Measurements from ENCODE around the gene ZFAND3. TPM values are rescaled to one million over a fixed set of nuclear protein-coding genes. Genes with fewer than 3 reads are reported as not detected.
"Not testable (repeated sequence)": the region's sequence is repeated elsewhere in the genome, so short reads cannot be mapped to it uniquely, and the experiment has no call there.

ZFAND3 gene
- total RNA-seq, 1 donor from 2014 or later, result 83.5 TPM

- intact Hi-C loops (cut with micrococcal nuclease), result loop anchor here (5.0 kb wide), 1 partner anchor 127 kb away; no protein-coding TSS in a partner anchor
- DNase-seq, ATAC-seq: not testable (repeated sequence)
Measured at GRCh38 chr6:37880602-37881001, 61.1 kb downstream of the ZFAND3 start.

DNA sequence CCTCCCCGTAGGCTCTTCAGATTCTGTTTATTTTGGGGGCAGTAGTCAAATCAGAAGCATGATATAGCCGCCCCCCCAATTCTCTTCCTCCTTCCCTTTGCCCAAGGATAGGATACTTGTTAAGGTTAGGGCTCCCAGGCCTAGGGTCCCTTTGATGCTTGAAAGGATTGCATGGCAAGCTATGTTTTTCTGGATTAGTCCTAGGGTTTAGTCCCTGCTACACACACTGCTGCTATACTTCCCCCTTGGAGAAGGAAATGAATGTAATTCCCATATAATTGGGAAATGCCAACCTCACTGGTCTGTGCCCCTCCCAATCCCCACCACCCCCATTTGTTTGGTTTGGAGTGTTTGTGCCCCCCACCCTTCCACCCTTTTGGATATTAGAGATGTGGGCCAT, 62.8 kb downstream of the ZFAND3 start:
- intact Hi-C loops (cut with micrococcal nuclease), result loop anchor here (5.0 kb wide), 1 partner anchor 125 kb away; no protein-coding TSS in a partner anchor
- DNase-seq (no peak), ATAC-seq (no peak)

- DNase-seq, result no peak
- no peak for ATAC-seq
- intact Hi-C loops (cut with micrococcal nuclease), result loop anchor here (5.0 kb wide), 1 partner anchor 124 kb away; no protein-coding TSS in a partner anchor
Measured at GRCh38 chr6:37882724-37883413, 63.3 kb downstream of the ZFAND3 start.

GRCh38 chr6:37884548-37884947, 65.0 kb downstream of the ZFAND3 start:
- intact Hi-C loops (cut with micrococcal nuclease), result loop anchor here (5.0 kb wide), 1 partner anchor 123 kb away; no protein-coding TSS in a partner anchor
- ATAC-seq (no peak), DNase-seq (no peak)

GRCh38 chr6:37889051-37889450, 69.5 kb downstream of the ZFAND3 start:
- intact Hi-C loops (cut with micrococcal nuclease), result no loop called here
- no peak for DNase-seq
- ATAC-seq, result peak; percentile 19

- peak; percentile 24 for ATAC-seq
- no peak for DNase-seq
- intact Hi-C loops (cut with micrococcal nuclease), result no loop called here
Measured at GRCh38 chr6:37889486-37889885, 70.0 kb downstream of the ZFAND3 start.

- DNase-seq (no peak), ATAC-seq (no peak)
- intact Hi-C loops (cut with micrococcal nuclease), result no loop called here
Measured at GRCh38 chr6:37891072-37891471, 71.5 kb downstream of the ZFAND3 start.

- intact Hi-C loops (cut with micrococcal nuclease), result no loop called here
- ATAC-seq, result no peak
- no peak for DNase-seq
Measured at GRCh38 chr6:37893257-37893656, 73.7 kb downstream of the ZFAND3 start.

- ATAC-seq; DNase-seq; intact Hi-C loops (cut with micrococcal nuclease): not testable (repeated sequence)
Measured at GRCh38 chr6:37893734-37894133, 74.2 kb downstream of the ZFAND3 start.

DNA sequence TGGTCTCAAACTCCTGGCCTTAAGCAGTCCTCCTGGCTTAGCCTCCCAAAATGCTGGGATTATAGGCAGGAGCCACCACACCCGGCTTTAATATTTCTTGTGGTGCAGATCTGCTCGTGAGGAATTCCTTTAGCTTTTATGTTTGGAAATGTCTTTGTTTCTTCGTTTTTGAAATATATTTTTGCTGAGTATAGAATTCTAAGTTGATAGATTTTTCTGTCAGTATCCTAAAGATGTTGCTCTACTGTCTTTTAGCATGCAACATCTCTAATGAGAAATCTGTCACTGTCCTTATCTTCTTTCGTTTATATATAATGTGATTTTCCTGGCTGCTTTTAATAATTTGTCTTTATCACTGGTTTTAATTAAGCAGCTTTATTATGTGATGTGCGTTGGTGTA, 75.1 kb downstream of the ZFAND3 start:
- DNase-seq, result no peak
- ATAC-seq, result no peak
- intact Hi-C loops (cut with micrococcal nuclease), result no loop called here

DNA sequence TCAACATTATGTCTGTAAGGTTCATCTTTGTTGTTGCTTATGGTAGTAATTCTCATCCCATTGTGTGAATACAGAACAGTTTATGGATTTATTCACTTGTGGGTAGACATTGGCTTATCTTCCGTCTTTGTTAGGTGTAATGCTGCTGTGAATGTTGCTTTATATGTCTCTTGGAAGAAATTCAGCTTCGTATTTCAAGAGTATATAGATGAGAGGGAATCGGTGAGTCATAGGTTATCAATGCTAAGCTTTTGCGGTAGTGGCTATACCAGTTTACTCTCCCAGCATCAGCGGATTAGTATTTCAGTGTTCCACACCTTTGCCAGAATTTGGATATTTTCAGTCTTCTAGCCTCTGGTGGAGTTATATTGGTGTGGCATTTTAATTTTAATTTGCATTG, 77.8 kb downstream of the ZFAND3 start:
- no peak for ATAC-seq
- intact Hi-C loops (cut with micrococcal nuclease), result no loop called here
- no peak for DNase-seq

DNA sequence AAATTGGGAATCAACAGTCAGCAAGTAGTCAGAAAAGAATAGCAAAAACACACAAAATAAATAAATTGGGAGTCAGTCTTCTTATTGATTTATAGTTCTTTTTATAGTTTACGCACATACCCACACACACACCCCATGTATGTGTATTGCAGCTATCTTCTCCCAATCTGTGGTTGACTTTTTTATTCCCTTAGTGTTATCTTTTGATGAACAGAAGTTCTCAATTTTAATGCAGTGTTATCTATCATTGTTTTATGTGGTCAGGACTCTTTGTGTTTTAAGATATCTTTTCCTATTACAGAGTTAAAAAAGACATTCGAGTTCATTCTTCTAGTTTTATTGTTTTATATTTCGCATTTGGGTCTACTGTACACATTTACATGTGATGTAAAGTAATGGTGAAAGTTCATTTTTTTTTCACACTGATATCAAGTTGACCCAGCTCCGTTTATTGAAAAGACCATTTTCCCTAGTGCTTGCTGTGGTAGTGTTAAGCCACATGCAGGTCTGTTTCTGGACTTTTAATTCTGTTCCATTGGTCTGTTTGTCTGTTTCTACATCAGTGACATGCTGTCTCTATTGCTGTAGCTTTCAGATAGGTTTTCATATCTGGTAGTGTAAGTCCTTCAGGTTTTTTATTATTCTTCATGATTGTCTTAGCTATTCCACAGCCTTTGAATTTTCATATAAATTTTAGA, 78.4 kb downstream of the ZFAND3 start:
- DNase-seq (no peak), ATAC-seq (no peak)
- intact Hi-C loops (cut with micrococcal nuclease), result no loop called here

- DNase-seq (no peak), ATAC-seq (no peak)
- intact Hi-C loops (cut with micrococcal nuclease), result no loop called here
Measured at GRCh38 chr6:37903351-37904340, 84.1 kb downstream of the ZFAND3 start.

DNA sequence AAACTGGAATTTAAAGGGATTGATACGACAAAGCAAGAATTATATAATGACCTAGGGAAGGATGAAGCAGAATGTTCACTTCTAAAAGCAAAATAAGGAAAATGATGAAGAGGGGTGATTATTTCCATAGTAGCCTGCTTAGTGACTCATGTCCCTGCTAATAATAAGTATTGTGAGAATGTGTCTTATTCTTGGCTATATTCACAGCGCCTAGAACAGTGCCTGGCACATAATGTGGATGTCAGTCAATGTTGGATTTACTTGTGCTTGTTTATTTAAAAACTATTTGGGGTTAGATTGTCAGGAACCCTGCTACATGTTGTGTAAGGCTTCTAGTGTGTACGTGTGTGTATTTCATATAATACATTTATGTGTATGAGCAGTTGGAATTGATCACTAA, 85.1 kb downstream of the ZFAND3 start:
- peak; percentile 36 for ATAC-seq
- DNase-seq, result no peak
- intact Hi-C loops (cut with micrococcal nuclease), result no loop called here

- no peak for ATAC-seq
Measured at GRCh38 chr6:37906121-37906520, 86.6 kb downstream of the ZFAND3 start.

DNA sequence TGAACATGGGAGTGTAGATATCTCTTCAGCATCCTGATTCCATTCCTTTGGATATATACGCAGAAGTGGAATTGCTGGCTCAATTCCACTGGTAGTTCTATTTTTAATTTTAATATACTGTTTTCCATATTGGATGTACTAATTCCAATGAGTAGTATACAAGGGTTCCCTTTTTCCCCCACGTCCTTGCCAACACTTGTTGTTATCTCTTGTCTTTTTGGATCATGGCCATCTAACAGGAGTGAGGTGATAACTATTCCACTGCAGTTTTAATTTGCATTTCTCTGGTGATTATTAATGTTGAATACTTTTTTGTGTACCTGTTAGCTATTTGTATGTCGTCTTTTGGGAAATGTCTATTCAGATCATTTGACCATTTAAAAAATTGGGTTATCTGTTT, 91.5 kb downstream of the ZFAND3 start:
- no peak for ATAC-seq
- no peak for DNase-seq
- intact Hi-C loops (cut with micrococcal nuclease), result no loop called here

More at GRCh38 chr6:37906121-37906520, 86.6 kb downstream of the ZFAND3 start:
- intact Hi-C loops (cut with micrococcal nuclease), result no loop called here
- DNase-seq, result no peak

DNA sequence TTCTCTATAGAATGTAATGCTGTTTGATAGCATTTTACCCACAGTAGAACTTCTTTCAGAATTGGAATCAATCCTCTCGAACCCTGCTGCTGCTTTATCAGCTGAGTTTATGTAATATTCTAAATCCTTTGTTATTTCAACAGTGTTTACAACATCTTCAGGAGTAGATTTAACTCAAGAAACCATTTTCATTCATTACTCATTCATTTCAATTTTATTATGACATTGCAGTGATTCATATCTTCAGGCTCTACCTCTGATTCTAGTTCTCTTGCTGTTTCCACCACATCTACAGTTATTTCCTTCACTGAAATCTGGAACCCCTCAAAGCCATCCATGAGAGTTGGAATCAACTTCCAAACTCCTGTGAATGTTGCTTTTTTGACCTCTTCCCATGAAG, 93.7 kb downstream of the ZFAND3 start:
- DNase-seq (no peak), ATAC-seq (no peak)
- intact Hi-C loops (cut with micrococcal nuclease), result no loop called here

- intact Hi-C loops (cut with micrococcal nuclease), result no loop called here
- ATAC-seq (no peak), DNase-seq (no peak)
Measured at GRCh38 chr6:37915463-37915862, 95.9 kb downstream of the ZFAND3 start.

DNA sequence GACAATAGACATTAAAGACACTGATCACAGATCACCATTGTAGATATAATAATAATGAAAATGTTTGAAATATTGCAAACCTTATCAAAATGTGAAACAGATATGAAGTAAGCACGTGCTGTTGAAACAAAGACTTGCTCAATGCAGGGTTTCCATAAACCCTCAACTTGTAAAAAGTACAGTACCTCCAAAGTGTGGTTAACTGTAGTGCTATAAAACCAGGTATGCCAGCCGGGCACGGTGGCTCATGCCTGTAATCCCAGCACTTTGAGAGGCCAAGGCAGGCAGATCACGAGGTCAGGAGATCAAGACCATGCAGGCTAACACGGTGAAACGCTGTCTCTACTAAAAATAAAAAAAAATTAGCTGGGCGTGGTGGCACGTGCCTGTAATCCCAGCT, 96.6 kb downstream of the ZFAND3 start:
- DNase-seq (no peak), ATAC-seq (no peak)
- intact Hi-C loops (cut with micrococcal nuclease), result no loop called here

Measured in left ventricle myocardium superior (tissue), 1 donor.